ENCODE results near the gene BRD2. TPM values are rescaled to one million over a fixed set of nuclear protein-coding genes. Genes with fewer than 3 reads are reported as not detected.

Gene BRD2
- total RNA-seq, 2 donors from 2014 or later = 56.9 to 91.1 TPM

DNA sequence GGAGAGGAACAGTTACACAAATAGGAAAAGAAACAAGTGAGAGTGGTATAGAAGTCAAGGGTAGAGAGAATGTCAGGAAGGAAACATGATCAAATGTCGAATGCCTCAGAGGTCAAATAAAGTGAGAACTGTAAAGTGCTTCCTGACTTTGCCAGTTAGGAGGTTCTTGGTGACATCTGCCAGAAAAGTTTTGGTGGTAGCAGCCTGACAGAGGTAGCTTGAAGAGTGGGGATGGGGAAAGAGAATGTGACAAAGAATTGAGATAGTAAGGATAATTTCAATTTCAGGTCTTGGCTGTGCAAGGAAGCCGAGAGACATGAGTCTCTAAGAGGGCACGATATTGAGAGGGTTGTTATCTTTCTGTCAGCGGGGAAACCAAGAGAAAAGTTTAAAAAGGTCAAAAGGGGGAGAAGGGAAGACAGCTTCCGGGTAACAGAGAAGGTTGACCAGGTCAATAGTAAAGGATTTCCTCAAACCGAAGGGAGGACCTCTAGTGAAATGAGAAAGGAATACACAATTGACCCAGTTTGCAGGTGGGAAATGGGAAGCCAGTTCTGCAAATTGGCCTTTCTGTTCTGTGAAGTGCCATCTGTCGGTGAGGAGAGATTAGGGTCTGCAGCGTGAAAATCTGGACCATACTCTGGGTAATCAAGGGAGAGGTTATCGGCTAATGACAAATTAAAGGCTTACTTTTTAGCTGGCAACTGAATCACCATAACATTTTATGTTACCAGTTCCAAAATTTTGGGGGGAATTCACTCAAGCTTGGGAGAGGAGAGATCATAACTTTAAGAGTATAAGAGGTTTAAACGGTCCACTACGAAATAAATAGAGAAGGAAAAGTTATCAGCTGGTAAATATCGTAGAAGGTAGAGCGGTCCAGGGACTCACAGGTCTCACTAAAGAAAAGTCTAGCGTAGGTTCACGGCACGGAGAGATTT, 973 bp upstream of the BRD2 start:
- DNase-seq (ENCODE audit: low spot score) = no peak
- Histone ChIP-seq H3K9me3 (no peaks in the 10 kb centered on the region), H3K27me3 (no peaks in the 10 kb centered on the region), H3K27ac (peak overlapping the region; percentile 99 to 100), H3K36me3 (peaks cover 3% of the 10 kb centered on the region), H3K4me3 (peak overlapping the region; percentile 75 to 92), H3K4me1 (peaks cover 0 to 20% of the 10 kb centered on the region in 2 donors)
- TF ChIP-seq, protein P1, sequence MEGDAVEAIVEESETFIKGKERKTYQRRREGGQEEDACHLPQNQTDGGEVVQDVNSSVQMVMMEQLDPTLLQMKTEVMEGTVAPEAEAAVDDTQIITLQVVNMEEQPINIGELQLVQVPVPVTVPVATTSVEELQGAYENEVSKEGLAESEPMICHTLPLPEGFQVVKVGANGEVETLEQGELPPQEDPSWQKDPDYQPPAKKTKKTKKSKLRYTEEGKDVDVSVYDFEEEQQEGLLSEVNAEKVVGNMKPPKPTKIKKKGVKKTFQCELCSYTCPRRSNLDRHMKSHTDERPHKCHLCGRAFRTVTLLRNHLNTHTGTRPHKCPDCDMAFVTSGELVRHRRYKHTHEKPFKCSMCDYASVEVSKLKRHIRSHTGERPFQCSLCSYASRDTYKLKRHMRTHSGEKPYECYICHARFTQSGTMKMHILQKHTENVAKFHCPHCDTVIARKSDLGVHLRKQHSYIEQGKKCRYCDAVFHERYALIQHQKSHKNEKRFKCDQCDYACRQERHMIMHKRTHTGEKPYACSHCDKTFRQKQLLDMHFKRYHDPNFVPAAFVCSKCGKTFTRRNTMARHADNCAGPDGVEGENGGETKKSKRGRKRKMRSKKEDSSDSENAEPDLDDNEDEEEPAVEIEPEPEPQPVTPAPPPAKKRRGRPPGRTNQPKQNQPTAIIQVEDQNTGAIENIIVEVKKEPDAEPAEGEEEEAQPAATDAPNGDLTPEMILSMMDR (IDR thresholded peaks at IDR 0.05) = peak; percentile 22 to 66

DNA sequence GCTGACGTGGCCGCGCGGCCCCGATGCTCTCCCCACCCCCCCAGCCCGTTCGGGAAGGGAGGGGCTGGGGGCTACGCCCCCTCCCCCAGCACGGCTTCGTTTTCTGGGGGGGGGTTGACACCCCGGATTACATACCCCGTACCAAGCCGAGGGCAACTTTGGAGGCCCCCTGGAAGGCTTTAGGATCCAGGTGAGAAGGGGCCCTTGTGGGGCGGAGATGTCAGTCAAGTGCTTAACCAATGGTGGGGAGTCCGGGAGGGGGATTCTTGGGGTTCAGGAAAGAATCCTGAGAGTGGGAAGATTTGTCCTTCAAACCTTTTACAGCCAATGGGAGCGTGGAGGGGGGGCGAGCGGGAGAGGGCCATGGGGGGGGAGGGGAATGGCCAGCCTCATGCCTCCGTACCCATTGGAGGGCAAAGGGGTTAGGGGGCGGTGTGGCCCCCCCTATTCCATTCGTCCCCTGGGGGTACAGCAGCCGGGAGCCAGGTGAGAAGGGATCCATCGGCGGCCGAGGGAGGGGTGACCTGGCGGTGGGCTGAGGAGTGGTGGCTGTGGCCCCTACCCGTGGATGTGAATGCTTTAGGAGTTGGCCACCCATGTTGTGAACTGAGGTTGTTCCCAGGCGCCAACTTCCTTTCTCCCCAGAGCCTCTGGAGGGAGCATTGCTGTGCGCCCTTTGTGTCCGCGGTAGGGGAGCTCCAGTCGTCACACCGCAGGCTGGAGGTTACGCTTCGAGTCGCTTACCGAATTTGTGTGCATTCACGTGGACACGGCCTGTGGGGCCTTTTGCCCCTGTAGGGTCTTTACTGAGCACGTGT, 682 bp downstream of the BRD2 start:
- DNase-seq (ENCODE audit: low spot score) = no peak
- Histone ChIP-seq H3K9me3 (no peaks in the 10 kb centered on the region), H3K27ac (peak overlapping the region; percentile 99 to 100), H3K4me3 (peak overlapping the region; percentile 75 to 92), H3K36me3 (peaks cover 18% of the 10 kb centered on the region), H3K4me1 (peaks cover 0 to 21% of the 10 kb centered on the region in 2 donors), H3K27me3 (no peaks in the 10 kb centered on the region)
- TF ChIP-seq, protein P1 (IDR thresholded peaks at IDR 0.05) = no peak

GRCh38 chr6:32969685-32970412, 1.5 kb downstream of the BRD2 start:
- H3K9me3 ChIP-seq = no peaks in the 10 kb centered on the region
- H3K27ac ChIP-seq = peak overlapping the region; percentile 99 to 100
- peaks cover 1 to 29% of the 10 kb centered on the region in 2 donors for H3K4me1 ChIP-seq
- TF ChIP-seq, protein P1 (IDR thresholded peaks at IDR 0.05) = peak in 1 of 2 donors; percentile 54
- H3K36me3 ChIP-seq = peaks cover 26% of the 10 kb centered on the region
- DNase-seq (ENCODE audit: low spot score) = peak; percentile 78
- no peaks in the 10 kb centered on the region for H3K27me3 ChIP-seq
- H3K4me3 ChIP-seq = peak overlapping the region; percentile 75 to 92

DNA sequence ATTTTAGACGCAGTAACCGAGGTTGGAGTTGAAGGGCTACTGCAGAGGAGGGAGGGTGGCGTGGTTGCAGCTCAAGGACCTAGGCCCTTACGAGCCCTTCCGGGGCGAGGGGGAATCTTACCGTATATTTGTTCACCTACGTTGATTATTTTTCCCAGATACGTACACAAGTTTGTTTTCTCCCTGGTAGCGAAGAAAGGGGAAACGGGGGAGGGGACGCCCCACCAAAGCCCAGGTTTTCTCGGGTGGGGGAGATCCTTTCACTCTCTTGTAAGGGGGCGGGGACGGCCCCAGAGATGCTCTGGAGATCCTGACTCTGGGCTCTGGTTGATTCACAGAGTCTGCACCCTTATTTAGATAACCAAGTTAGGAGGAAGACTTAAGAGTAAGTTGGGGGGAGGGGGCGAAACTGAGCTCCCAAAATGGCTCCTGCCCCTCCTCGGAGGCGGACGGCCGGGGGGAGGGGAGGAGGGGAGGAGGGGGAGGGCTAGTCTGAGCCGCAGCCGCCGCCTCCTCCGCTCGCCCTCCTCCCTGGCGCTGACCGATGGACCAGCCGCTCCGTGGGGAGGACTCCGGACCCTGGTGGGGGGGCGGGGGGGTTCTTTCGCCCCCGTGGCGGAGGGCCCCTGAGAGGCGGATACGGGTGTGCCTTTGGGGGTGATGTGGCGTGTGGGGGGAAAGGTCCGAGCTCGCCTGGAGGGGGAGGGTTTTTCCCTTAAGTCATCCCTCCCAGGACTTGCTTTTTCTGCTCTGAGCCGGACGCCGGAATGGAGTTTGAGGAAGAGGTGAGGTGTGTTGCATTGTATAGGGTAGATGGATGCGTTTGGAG, 2.2 kb downstream of the BRD2 start:
- no peaks in the 10 kb centered on the region for H3K9me3 ChIP-seq
- H3K27ac ChIP-seq = peak overlapping the region; percentile 99 to 100

More for the DNA sequence above, 2.2 kb downstream of the BRD2 start:
- Histone ChIP-seq H3K27me3 (no peaks in the 10 kb centered on the region), H3K4me3 (peak overlapping the region; percentile 75 to 92), H3K36me3 (peaks cover 34% of the 10 kb centered on the region), H3K4me1 (peaks cover 3 to 36% of the 10 kb centered on the region in 2 donors)
- TF ChIP-seq, protein P1 (IDR thresholded peaks at IDR 0.05) = no peak
- peak; percentile 86 for DNase-seq (ENCODE audit: low spot score)
